ENCODE data around the gene CISH. TPM values are rescaled to one million over a fixed set of nuclear protein-coding genes. Genes with fewer than 3 reads are reported as not detected.

The CISH gene
- total and polyA plus RNA-seq, 2 of the 4 experiments (the other 2 are of a cell fraction), result 0.90 to 4.0 TPM

DNA sequence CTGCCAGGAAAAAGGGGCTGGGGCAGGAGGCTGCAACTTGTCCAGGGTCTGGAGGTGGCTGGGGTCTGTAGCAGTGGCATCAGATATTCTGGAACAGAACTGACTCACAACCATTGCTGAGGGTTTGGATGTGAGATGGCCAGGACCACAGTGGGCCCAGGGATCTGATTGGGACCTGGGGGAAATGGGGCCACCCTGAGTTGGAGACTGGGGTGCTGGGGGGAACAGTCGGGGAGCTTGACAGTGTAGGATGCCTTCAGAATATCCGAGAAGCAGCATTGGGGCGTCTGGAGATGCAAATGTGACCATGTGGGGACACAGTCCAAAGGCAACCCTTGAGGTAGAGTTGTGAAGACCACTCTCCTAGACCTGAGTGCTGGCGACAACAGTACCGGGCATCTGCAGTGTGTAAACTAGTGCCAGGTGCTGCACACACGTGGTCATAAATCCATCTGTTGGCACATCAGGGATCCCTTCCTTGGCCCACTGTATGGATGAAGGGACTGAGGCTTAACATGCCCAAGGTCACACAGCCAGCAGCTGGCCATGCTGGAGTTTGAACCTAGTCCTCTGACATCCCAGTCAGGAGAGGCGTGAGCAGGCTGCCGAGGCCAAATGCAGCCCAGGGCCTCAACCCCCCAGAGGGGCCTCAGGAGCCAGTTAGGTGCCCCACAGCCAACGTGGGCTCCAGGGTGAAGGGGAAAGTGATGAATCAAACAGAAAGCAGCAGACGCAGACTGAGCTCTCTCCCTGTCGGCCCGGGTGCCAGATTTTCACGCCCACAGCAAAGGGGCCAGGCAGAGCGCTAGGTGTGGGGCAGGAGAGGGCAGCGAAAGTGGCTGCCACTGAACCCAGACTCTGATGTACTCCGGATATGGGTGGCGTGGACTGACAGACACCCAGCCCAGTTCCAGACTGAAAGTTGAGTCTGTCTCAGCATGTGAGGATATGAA lies 23.5 kb downstream of the CISH start:
- Histone ChIP-seq H3K18ac (ENCODE audit: low read depth, low read length) (no peak overlapping the region), H2AK9ac (replicated peaks; ENCODE audit: low read depth, low read length, poor library complexity) (no peak overlapping the region), H3K4me1 (ENCODE audit: control insufficient read depth, insufficient read depth, low read length) (no peaks in the 10 kb centered on the region; the same call in 1 of the 2 replicates), H3K79me1 (ENCODE audit: low read depth in 1 of 2, low read length in 2 of 2) (no peaks in the 10 kb centered on the region), H4K20me1 (ENCODE audit: insufficient read depth, low read length) (no peaks in the 10 kb centered on the region), H3K4ac (ENCODE audit: low read depth, low read length) (no peak overlapping the region), H4K8ac (ENCODE audit: low read depth in 2 of 2, low read length in 2 of 2) (no peak overlapping the region), H4K91ac (ENCODE audit: insufficient read depth, low read depth, low read length) (no peak overlapping the region), H3K9ac (ENCODE audit: low read depth, low read length) (no peak overlapping the region), H3K56ac (ENCODE audit: extremely low read depth, insufficient read depth, low read length) (no peak overlapping the region), H2BK20ac (ENCODE audit: low read depth, low read length) (no peak overlapping the region), H3K4me2 (ENCODE audit: low read depth, low read length) (no peak overlapping the region), H3K23ac (ENCODE audit: low read depth, low read length) (no peak overlapping the region), H3K9me3 (ENCODE audit: control insufficient read depth, insufficient read depth, low read length) (no peaks in the 10 kb centered on the region), H3K27ac (ENCODE audit: insufficient read depth, low read length) (no peak overlapping the region), H2AK5ac (ENCODE audit: low read depth, low read length) (no peak overlapping the region; the same call in 1 of the 2 replicates), H3K9me1 (ENCODE audit: insufficient read depth, low read length) (0 out of 2 replicates have a peak, but pooled peaks cover 3% of the 10 kb centered on the region), H2BK5ac (ENCODE audit: low read depth, low read length, poor library complexity, severe bottlenecking) (no peak overlapping the region), H2AFZ (replicated peaks; ENCODE audit: low read length, poor library complexity) (no peak overlapping the region), H3K36me3 (ENCODE audit: control insufficient read depth, insufficient read depth, low read length) (no peaks in the 10 kb centered on the region; the same call in 1 of the 2 replicates), H2BK120ac (ENCODE audit: low read depth, low read length) (no peak overlapping the region), H3K27me3 (ENCODE audit: control insufficient read depth, insufficient read depth, low read length) (no peaks in the 10 kb centered on the region), H3K4me3 (ENCODE audit: insufficient read depth, low read depth, low read length) (no peak overlapping the region), H3K14ac (replicated peaks; ENCODE audit: low read depth, low read length) (no peak overlapping the region), H2BK15ac (ENCODE audit: low read depth, low read length) (no peak overlapping the region), H4K5ac (ENCODE audit: low read depth, low read length) (no peak overlapping the region)
- ATAC-seq (ENCODE audit: low read depth) (no peak), DNase-seq (no peak)
- 67% methylated on average over 13 of the region's 17 CpGs; no CpG with 5 or more reads in 1 of the 2 experiments for WGBS, 2 experiments (ENCODE audit: extremely low coverage in 2 of 2, insufficient read length in 1 of 2)
- in situ Hi-C loops (cut with MboI; ENCODE audit: low sequenced_read_pairs) (no loop called here), intact Hi-C loops (cut with micrococcal nuclease) (no loop called here), dilution Hi-C loops (cut with HindIII; ENCODE audit: low sequenced_read_pairs, unreplicated experiment) (no loop called here)
- no TSS peak for BruUV-seq (replicated peaks)
- ChIA-PET POLR2A (ENCODE audit: unreplicated experiment) (no interaction called here), CTCF (interaction anchor here (0.6 kb wide), 1 partner anchor 1006 kb away, joined by 6 read pairs; no protein-coding TSS in a partner anchor)
- no peak for TF ChIP-seq NFE2L2 (IDR thresholded peaks at IDR 0.05; ENCODE audit: low read depth, low read length)
- TF ChIP-seq, protein P1, sequence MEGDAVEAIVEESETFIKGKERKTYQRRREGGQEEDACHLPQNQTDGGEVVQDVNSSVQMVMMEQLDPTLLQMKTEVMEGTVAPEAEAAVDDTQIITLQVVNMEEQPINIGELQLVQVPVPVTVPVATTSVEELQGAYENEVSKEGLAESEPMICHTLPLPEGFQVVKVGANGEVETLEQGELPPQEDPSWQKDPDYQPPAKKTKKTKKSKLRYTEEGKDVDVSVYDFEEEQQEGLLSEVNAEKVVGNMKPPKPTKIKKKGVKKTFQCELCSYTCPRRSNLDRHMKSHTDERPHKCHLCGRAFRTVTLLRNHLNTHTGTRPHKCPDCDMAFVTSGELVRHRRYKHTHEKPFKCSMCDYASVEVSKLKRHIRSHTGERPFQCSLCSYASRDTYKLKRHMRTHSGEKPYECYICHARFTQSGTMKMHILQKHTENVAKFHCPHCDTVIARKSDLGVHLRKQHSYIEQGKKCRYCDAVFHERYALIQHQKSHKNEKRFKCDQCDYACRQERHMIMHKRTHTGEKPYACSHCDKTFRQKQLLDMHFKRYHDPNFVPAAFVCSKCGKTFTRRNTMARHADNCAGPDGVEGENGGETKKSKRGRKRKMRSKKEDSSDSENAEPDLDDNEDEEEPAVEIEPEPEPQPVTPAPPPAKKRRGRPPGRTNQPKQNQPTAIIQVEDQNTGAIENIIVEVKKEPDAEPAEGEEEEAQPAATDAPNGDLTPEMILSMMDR (conservative IDR thresholded peaks at IDR 0.05; ENCODE audit: low read depth, low read length), result no peak
- no peak for TF ChIP-seq RCOR1 (IDR thresholded peaks at IDR 0.05; ENCODE audit: insufficient replicate concordance, low read length)
- no peak for TF ChIP-seq FOS (IDR thresholded peaks at IDR 0.05; ENCODE audit: low read depth, low read length)
- no peak for TF ChIP-seq MAFK (IDR thresholded peaks at IDR 0.05; ENCODE audit: low read depth, low read length)
- TF ChIP-seq CHD1 (IDR thresholded peaks at IDR 0.05; ENCODE audit: low read depth, low read length), result no peak
- TF ChIP-seq, protein P2, sequence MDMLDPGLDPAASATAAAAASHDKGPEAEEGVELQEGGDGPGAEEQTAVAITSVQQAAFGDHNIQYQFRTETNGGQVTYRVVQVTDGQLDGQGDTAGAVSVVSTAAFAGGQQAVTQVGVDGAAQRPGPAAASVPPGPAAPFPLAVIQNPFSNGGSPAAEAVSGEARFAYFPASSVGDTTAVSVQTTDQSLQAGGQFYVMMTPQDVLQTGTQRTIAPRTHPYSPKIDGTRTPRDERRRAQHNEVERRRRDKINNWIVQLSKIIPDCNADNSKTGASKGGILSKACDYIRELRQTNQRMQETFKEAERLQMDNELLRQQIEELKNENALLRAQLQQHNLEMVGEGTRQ (IDR thresholded peaks at IDR 0.05; ENCODE audit: low read depth, low read length), result no peak
- TF ChIP-seq POLR2A (IDR thresholded peaks at IDR 0.05; ENCODE audit: low read depth, low read length), result no peak
- no peak for TF ChIP-seq RFX5 (IDR thresholded peaks at IDR 0.05; ENCODE audit: low read depth, low read length)
- TF ChIP-seq SMC3 (IDR thresholded peaks at IDR 0.05; ENCODE audit: low read depth, low read length), result no peak
- TF ChIP-seq MAZ (IDR thresholded peaks at IDR 0.05; ENCODE audit: borderline replicate concordance, low read depth, low read length), result no peak
- no peak for TF ChIP-seq CEBPB (IDR thresholded peaks at IDR 0.05; ENCODE audit: low read depth, low read length)
- no peak for TF ChIP-seq RAD21 (IDR thresholded peaks at IDR 0.05; ENCODE audit: low read length)
- no peak for TF ChIP-seq BHLHE40 (IDR thresholded peaks at IDR 0.05; ENCODE audit: low read depth, low read length)
